Urinary bladder (tissue), 4 donors: ENCODE measurements around the gene ACSL6. TPM values are rescaled to one million over a fixed set of nuclear protein-coding genes. Genes with fewer than 3 reads are reported as not detected.

Source experiments
- DNase-seq: peaks from one replicate; pipeline ENCODE4 v3.0.0-alpha.2; 2015; ENCODE audit errors: extremely low spot score
- H3K27ac ChIP-seq: one replicate; pipeline ENCODE4 v1.5.1; 2013; ENCODE audit warnings: low read depth, mild to moderate bottlenecking, moderate library complexity
- H3K36me3 ChIP-seq: one replicate; pipeline ENCODE4 v1.6.1; 2013; ENCODE audit warnings: mild to moderate bottlenecking, moderate library complexity; ENCODE audit not compliant: insufficient read depth
- H3K4me1 ChIP-seq: one replicate; pipeline ENCODE4 v1.6.1; 2013; ENCODE audit warnings: mild to moderate bottlenecking, moderate library complexity; ENCODE audit not compliant: insufficient read depth
- H3K4me3 ChIP-seq: one replicate; pipeline ENCODE4 v1.5.1; 2013; ENCODE audit warnings: low read depth, low read length
- WGBS: extraction: QIAGEN DNeasy Blood & Tissue Kit; methylation state at CpG from one replicate; pipeline ENCODE4 v1.1.7; 2013; 5-methylcytosine and 5-hydroxymethylcytosine counted together
- polyA plus RNA-seq: library from polyadenylated mRNA; stranded (reverse); fragments of 200-250 nt; gene quantifications from one replicate; pipeline ENCODE4 v1.2.3, GENCODE V29; 2013
- total RNA-seq: library from RNA; depleted of rRNA; stranded (reverse); fragments of >200 nt; gene quantifications from one replicate; pipeline ENCODE4 v1.2.3, GENCODE V29; 2014
- donor health status: healthy with polysubstance abuse.
- donor health status: healthy.

ACSL6 gene
- total and polyA plus RNA-seq, 2 donors: 0.42 to 2.3 TPM

DNA sequence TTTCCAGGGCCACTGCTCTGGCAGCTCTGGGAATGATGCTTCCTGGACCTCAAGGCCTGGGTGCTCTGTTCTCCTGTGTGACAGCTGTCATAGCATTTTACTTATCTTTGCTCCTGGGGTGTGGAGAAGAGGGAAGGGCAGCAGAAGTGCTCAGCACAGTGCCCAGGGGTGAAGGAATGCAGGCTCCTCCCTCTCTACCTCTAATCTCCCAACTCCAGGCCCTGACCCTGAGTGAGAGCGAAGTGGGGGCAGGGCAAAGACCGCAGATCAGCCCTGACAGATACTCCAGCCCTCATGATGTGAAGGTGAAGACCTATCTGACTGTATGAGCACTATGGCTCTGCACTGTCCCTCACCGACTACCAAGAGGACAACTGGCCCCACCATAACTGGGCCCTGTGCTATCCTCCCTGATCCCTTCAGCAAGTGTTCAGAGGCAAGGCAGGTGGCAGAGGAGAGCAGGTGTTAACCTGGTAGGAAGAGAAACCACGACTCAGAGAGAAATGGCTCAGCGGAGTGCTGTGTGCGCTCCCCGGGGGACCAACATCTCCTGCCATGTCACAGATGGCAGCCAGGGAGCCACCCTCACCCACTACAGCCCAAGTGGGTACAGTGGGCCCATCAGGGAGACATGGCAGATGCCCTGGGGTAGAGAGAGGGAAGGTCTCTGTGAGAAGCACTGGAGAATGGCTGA lies 16.8 kb downstream of the ACSL6 start:
- DNase-seq: no peak
- H3K27ac ChIP-seq: no peak overlapping the region
- WGBS: 60% methylated on average over 7 of the region's 7 CpGs
- H3K4me1 ChIP-seq: no peaks in the 10 kb centered on the region
- no peak overlapping the region for H3K4me3 ChIP-seq
- H3K36me3 ChIP-seq: no peaks in the 10 kb centered on the region

DNA sequence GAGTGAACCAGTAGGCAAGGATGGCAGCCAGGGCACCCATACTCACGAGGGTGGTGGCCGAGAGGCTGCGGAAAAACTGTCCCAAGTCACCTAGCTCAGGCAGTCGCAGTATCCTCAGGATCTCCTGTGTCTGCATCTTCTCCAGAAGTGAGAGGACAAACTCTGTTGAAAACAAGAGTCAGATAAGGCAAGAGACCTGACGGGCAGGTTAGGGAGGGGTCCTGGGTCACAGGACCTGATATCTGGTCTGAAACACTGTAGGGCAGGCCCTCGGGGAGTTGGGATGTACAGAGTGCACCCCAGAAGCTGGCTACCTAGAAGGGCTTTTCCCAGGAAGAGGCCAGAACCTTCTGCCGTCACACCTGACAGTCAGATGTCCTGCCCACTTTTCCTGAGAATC lies 17.4 kb downstream of the ACSL6 start:
- H3K4me1 ChIP-seq: no peaks in the 10 kb centered on the region
- DNase-seq: no peak
- H3K4me3 ChIP-seq: no peak overlapping the region
- 86% methylated on average over 7 of the region's 7 CpGs for WGBS
- H3K36me3 ChIP-seq: no peaks in the 10 kb centered on the region
- H3K27ac ChIP-seq: no peak overlapping the region

DNA sequence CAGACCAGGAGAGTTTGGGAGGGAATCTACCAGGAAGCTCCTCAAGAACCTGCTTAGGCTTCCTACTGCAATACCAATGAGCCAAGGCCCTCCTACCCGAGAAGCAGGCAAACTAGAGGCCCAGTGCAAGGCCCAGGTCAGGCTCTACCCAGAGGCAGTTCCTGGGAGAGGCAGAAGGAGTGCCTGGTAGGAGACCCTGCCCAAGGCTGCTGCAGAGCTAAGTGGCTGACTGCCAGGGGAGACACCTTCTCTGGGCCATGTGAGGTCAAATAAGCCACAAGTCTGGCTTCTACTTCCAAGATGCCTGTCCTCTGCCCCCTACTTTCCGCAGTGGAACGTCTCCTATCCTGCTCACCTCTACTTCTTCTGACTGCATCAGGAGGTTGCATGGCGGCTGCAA lies 17.8 kb downstream of the ACSL6 start:
- WGBS: 87% methylated on average over 4 of the region's 4 CpGs
- Histone ChIP-seq H3K36me3 (no peaks in the 10 kb centered on the region), H3K4me3 (no peak overlapping the region), H3K4me1 (no peaks in the 10 kb centered on the region), H3K27ac (no peak overlapping the region)
- no peak for DNase-seq

DNA sequence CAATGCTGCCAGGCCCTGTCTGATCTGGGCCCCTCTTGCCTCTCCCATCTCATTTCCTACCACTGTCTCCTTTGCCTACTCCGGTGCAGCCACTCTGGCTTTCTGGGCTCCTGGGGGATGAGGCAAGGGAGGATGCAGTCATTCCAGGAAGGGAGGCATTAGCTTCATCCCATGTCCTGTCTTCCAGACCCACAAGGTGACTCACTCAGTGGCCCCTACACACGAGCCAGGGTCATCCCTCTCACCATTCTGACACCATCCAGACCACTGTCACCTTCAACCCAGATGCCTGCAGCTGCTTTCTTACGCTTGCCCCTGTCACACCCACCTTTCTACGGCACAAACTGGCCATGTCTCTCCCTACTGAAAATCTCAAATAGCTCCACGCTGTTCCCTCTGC lies 19.1 kb downstream of the ACSL6 start:
- no peak for DNase-seq
- no peaks in the 10 kb centered on the region for H3K4me1 ChIP-seq
- H3K27ac ChIP-seq: no peak overlapping the region
- no peak overlapping the region for H3K4me3 ChIP-seq
- no peaks in the 10 kb centered on the region for H3K36me3 ChIP-seq
- WGBS: 75% methylated on average over 5 of the region's 5 CpGs

DNA sequence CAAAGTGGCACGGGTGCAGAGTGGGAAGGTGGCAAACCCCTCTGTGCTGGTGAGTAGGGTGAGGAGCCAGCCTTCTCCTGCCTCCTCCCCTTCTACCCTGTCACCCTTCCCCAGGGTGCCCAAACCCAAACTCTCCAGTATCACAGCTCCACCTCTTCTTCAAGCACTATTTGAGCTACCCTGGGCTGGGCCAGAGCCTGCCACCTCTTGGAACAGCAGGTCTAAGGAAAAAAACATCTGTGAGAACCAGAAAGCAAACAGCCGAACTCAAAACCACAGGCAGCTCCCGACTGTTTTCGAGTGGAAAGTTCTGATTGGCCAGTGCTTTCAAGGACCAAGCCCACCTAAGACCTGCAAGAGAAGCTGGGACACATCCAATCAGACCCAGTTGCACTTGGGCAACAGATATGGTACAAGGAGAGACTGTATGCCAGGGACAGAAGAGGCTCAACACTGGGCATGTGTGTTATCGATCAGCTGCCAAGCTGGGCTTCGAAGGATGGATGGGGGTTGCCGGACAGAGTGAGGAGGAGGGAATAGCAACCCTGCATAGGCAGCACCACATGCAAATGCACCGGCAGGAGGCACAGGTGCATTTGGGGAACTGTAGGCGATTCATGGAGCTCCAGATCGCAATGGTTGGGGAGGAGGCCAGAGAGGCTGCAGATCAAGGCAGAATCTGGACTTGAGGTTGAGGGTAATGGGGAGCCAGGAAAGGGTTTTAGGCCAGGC lies 19.7 kb downstream of the ACSL6 start:
- no peaks in the 10 kb centered on the region for H3K4me1 ChIP-seq
- no peak overlapping the region for H3K4me3 ChIP-seq
- no peak for DNase-seq
- 61% methylated on average over 10 of the region's 10 CpGs for WGBS
- H3K36me3 ChIP-seq: no peaks in the 10 kb centered on the region
- no peak overlapping the region for H3K27ac ChIP-seq

DNA sequence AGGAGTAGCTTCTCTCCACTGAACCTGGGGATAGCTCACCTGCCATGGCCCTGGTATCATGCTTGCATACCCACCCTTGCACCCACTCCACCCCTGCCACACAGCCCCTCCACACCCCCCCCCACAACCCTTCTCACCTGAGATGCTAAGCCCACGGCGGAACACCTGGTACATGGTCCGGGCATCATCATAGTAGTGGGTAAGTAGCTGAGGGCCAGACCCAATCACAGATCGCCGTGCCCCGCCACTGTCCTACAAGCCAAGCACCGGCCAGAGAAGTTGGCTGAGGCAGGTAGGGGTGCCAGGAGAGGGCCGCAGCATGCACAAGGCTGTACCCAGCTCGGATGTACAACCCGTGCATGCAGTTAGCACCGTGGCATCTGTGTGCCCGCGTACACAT lies 20.7 kb downstream of the ACSL6 start:
- Histone ChIP-seq H3K4me3 (no peak overlapping the region), H3K4me1 (no peaks in the 10 kb centered on the region), H3K36me3 (no peaks in the 10 kb centered on the region), H3K27ac (no peak overlapping the region)
- WGBS: 95% methylated on average over 13 of the region's 13 CpGs
- DNase-seq: no peak

DNA sequence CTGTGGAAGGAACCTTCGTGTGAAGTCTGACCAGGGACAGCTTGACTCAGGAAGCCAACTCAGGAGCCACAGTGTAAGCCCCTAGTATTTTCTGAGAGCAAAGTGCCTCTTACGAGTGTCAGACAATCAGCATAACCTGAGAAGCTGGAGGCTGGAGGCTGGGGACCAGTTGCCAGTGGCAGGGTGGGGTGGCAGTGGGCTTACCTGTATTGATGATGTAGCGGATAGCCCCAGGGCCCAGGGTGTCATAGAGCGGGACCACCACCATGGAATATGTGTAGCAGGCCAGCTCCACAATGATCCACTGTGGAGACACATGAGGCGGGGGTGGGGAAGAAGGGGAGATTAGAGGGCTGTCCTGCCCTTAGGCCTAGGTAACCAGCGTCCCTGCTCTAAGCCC lies 22.9 kb downstream of the ACSL6 start:
- 92% methylated on average over 6 of the region's 6 CpGs for WGBS
- Histone ChIP-seq H3K4me3 (no peak overlapping the region), H3K4me1 (no peaks in the 10 kb centered on the region), H3K36me3 (no peaks in the 10 kb centered on the region), H3K27ac (no peak overlapping the region)
- no peak for DNase-seq

DNA sequence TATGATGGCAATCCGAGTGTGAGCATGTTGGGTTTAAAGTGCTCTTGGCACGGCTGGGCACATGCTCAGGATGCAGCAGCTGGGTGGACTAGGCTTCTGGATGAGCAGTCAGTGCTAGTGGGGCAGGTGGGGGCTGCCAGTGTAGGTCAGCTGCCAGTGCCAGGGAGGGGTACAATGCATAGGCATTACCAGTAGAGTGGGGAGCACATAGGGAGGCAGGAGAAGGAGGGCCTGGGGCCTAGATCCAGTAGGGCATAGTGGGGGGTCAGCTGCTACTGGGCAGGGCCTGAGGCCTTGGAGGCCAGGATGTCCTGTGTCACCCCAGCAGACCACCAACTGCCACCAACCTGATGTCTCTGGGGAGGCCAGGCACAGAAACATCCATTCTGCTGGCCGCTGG lies 24.2 kb downstream of the ACSL6 start:
- H3K4me1 ChIP-seq: no peaks in the 10 kb centered on the region
- no peak overlapping the region for H3K4me3 ChIP-seq
- 88% methylated on average over 3 of the region's 3 CpGs for WGBS
- no peak overlapping the region for H3K27ac ChIP-seq
- DNase-seq: no peak
- H3K36me3 ChIP-seq: no peaks in the 10 kb centered on the region

DNA sequence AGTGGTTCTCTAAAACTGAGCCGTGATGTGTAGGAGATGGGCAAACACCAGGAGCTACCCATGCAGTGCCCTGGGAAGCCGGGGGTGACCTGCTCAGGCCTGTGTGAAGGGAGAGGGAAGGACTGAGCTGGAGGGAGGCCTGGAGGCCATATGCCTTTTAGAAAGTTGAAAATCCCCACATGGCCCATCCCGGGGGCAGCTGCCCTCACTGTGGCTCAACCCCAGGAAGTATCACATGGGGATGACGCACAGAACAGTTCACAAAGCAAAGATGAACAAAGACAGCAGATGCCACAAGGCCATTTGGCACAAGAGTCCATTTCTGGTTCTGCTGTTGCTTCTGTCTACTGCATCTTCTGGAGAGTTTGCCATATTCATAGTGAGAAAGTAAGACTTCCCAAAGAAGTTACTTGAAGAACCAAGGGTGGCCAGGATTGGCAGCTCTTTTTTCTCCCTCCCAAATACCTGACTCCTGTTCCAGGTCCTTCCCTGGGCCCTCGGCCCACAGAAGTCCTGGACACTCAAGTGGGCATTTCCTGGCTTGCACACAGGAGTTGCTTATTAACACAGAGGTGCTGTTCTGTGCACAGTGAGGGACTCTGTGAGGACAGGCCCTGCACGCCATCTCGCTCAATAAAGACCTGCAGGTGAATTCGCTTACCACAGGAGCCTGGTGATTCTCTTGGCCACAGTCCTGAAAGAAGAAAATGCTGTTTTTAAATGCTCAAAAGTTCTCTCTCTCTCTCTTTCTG lies 25.1 kb downstream of the ACSL6 start:
- Histone ChIP-seq H3K4me3 (no peak overlapping the region), H3K27ac (no peak overlapping the region), H3K36me3 (no peaks in the 10 kb centered on the region), H3K4me1 (no peaks in the 10 kb centered on the region)
- WGBS: 90% methylated on average over 8 of the region's 8 CpGs
- DNase-seq: no peak

DNA sequence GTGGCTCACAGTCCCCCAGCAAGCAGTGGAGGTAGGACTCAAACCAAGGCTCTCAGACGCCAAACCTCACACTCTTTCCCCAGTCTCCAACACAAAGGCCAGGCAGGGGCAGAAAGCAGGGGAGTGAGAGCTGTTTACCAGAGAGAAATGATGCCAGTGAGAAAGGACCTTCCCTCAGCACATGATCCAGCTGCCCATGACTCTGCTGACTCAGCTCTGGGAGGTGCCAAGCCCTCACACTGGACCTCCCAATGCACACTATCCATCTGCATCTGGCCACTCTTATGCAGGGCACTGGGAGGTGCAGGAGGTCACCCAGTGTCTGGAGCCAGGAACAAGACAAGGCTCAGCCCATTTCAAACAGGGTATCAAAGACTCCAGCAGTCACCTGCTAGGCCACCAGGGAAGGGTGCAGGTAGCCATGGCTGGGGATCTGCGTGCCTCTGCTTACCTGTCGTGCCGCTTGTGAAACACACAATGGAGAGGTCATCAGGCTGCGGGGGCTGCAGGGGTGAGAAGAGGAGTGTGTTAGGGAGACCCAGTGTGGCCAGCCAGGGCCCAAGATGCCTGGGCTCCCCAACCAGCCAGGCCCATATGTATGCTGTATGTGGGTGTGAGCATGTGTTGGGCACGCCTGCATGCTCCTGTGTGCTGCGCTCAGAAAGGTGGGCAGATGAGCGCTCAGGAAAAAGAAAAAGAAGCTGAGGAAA lies 26.3 kb downstream of the ACSL6 start:
- no peak for DNase-seq
- no peak overlapping the region for H3K27ac ChIP-seq
- WGBS: 95% methylated on average over 8 of the region's 8 CpGs
- H3K36me3 ChIP-seq: no peaks in the 10 kb centered on the region
- no peaks in the 10 kb centered on the region for H3K4me1 ChIP-seq
- no peak overlapping the region for H3K4me3 ChIP-seq

DNA sequence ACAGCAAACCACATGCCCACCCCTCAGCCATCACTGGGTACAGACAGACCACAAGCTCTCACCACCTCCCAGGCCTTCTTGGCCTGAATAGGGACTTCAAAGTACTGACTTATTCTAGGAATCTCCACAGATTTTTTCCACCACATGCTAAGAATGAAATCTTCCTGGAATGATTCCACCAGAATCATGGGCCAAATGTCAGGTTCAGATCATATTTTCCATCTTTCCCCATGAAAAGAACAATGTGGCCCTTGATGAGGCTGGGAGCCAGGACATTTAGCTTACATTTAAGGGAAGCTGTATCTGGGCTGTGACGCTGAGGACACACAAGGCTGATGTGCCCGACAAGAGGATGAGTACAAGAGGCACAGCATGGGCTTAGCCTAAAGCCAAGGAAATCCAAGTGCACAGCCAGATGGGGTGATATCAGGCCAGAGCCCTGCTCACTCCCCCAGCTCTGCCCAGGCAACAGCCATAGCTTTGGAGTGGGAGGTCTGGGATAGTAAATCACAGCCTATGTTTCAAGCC lies 28.1 kb downstream of the ACSL6 start:
- 33% methylated on average over 2 of the region's 2 CpGs for WGBS
- no peaks in the 10 kb centered on the region for H3K4me1 ChIP-seq
- H3K27ac ChIP-seq: no peak overlapping the region
- DNase-seq: no peak
- H3K36me3 ChIP-seq: no peaks in the 10 kb centered on the region
- H3K4me3 ChIP-seq: no peak overlapping the region

DNA sequence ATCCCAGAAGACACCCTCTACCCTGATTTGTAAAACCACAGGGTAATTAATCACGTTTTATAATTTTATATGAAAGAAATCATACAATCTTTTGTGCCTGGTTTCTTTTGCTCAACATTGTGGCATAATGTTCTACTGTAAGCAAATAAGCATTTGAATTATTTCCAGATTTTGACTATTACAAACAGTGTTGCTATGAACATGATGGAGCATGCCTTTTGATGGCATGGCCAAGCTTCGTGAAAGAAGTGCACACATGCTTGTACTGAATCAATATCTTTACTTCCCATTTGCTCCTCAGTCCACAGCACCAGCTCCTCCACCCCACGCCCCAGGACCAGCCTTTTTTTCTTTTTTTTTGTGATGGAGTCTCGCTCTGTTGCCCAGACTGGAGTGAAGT lies 29.9 kb downstream of the ACSL6 start:
- WGBS: 76% methylated on average over 4 of the region's 4 CpGs
- no peak for DNase-seq
- Histone ChIP-seq H3K4me1 (no peaks in the 10 kb centered on the region), H3K36me3 (no peaks in the 10 kb centered on the region), H3K4me3 (no peak overlapping the region), H3K27ac (no peak overlapping the region)

DNA sequence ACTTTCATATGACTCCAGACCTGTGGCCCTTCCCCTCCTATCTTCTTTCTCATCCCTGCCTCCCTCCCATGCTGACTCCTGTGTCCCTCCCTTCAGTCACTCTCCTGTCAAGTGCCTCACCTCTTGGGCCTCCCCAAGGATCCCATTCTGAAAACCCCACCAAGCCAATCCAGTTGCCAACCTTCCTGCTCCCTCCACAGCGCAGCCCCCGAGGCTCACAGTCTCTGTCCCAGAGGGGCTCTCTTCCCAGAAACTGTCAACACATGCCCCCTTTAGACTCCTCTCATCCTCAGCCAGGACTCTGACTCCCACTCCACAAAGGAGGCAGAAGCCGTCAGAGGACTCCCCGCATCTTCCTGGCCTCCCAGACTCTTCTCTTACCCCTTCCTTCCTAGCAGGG lies 30.8 kb downstream of the ACSL6 start:
- Histone ChIP-seq H3K27ac (no peak overlapping the region), H3K4me1 (no peaks in the 10 kb centered on the region), H3K4me3 (no peak overlapping the region), H3K36me3 (no peaks in the 10 kb centered on the region)
- WGBS: 74% methylated on average over 4 of the region's 4 CpGs
- no peak for DNase-seq
